GM12801 (cell line): ENCODE results near the gene CRHR1.

ENCODE experiments used
- TF ChIP-seq, protein P1 (sequence below): IDR thresholded peaks from one replicate; pipeline ENCODE4 v1.5.1; 2011; ENCODE audit warnings: control low read depth; ENCODE audit not compliant: insufficient read length; ENCODE audit errors: extremely low read depth

CRHR1 gene

DNA sequence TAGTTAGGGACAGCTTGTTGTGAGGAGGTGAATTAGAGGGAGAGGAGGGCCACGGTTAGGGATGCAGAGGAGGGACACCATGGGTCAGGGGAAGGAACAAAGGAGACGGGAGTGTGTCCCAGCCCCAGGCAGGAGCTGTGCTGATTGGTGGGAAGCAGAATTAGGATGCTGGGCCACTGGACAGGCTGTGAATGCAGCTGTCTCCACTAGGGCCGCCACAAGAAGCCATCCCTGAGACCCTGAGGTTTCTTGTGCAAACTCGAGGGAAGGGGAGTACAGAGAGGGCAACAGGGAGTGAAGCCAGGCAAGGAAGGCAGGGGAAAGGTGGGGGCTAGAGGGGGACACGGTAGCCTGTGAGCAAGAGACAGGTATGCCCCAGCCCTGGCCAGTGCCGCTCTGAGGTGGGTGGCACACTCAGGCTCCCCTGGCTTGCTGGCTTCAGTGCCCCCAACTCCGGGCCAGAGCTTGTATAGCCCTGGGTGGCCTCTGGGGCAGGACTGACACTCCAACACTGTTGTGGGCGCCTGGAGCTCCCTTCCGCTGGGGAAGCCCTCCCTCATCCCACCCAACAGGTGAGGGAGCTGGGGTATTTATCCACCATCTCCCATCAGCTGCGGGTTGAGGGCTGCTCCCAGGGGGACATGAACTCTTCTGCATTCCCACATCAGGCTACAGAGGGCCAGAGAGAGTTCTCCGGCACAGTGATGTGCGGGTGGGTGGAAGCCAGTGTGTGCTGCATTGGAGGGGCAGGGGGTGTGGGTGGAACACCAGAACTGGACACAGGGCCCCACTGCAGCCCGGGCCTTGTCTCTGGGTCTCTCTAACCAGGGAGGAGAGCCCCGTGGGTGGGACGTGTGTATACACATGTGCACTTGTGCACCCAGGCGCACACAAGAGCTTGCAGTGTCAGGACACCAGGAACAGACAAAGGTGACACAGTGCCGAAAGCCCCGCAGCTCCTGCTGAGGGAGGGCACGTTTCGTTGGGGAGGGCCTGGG is 52.2 kb downstream of the CRHR1 start:
- TF ChIP-seq, protein P1, sequence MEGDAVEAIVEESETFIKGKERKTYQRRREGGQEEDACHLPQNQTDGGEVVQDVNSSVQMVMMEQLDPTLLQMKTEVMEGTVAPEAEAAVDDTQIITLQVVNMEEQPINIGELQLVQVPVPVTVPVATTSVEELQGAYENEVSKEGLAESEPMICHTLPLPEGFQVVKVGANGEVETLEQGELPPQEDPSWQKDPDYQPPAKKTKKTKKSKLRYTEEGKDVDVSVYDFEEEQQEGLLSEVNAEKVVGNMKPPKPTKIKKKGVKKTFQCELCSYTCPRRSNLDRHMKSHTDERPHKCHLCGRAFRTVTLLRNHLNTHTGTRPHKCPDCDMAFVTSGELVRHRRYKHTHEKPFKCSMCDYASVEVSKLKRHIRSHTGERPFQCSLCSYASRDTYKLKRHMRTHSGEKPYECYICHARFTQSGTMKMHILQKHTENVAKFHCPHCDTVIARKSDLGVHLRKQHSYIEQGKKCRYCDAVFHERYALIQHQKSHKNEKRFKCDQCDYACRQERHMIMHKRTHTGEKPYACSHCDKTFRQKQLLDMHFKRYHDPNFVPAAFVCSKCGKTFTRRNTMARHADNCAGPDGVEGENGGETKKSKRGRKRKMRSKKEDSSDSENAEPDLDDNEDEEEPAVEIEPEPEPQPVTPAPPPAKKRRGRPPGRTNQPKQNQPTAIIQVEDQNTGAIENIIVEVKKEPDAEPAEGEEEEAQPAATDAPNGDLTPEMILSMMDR: no peak

DNA sequence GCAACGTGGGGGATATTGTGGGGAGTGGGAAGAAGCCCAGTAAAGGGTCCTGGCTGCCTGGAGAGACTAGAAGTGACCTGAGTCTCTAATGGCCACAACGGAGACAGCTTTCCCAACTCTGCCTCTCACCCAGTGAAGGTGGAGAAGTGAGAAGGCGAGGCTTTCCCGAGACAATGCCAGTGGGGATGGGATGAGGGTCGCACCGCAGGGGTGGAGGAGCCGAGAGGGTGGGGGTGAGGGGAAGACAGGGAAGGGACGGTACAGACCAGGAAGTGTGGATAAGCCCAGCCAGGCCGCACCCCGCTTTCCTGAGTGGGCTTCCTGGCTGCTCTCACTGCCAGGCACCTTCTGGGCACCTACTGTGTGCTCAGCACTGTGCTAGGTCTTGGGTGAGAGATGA is 53.1 kb downstream of the CRHR1 start:
- TF ChIP-seq, protein P1: no peak

GRCh38 chr17:45837603-45838002 is 53.5 kb downstream of the CRHR1 start:
- TF ChIP-seq, protein P1: no peak

- TF ChIP-seq, protein P1: no peak
These were observed 54.7 kb downstream of the CRHR1 start for GRCh38 chr17:45838751-45839295.

DNA sequence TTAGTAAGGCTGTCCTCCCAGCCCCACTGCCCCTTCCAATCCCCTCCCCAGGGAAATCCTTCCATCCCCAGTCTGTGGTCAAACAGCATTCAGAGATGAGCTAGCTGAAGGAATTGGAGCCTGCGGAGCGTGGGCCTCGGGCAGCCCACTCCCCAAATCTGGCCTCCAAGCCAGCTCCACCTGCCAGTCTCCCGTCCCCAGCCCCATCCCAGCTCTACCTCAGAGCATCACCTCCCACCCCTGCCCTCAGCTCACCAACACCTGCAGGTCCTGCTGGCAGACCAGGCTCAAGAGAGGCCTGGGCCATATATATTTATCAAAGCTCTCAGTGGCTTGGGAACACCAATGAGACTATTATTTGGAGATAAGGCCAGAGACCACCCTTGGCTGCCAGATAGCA is 55.3 kb downstream of the CRHR1 start:
- TF ChIP-seq, protein P1: no peak

GRCh38 chr17:45841186-45841585 is 57.1 kb downstream of the CRHR1 start:
- TF ChIP-seq, protein P1: no peak

DNA sequence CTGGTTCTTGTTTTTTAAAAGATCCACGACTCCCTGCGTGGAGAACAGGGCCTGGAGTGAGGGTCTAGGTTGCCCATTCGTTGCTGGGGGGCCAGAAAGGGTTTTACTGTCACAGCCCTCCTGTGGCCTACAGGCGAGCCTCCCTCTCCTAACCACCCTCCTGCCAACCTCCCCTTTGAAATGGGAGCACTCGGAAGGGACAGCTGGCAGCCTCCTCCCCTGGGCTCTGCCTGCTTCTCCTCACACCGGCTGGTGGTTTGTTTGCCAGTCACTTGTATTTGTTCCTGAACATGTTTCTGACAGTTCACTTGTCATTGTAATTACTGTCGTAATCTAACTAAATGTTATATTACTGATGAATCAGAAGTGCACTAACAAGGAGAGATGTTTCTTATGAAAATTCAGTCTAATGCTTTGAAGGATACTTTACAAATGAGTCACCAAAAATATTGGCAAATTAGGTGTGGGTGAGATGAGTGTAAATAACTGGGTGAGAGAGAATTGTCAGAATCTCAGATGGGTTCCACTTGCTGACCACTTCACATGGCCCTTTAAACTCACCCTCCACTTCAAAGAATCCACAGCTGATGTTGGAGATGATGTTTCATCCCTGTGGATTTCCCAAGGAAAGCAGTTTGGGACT is 57.9 kb downstream of the CRHR1 start:
- TF ChIP-seq, protein P1: no peak
